GM12872 (cell line): ENCODE measurements around the gene CCSER1.

ENCODE experiments used
- CTCF ChIP-seq: IDR thresholded peaks from 3 replicates; pipeline ENCODE4 v1.5.1; 2011; ENCODE audit warnings: low read depth, mild to moderate bottlenecking, low read length, moderate library complexity; ENCODE audit not compliant: insufficient read depth

Gene CCSER1

GRCh38 chr4:91600301-91600700 lies 1473.1 kb downstream of the CCSER1 start:
- no peak for TF ChIP-seq CTCF

- TF ChIP-seq CTCF = no peak
Observed at GRCh38 chr4:91601401-91601800, 1474.2 kb downstream of the CCSER1 start.

- TF ChIP-seq CTCF = no peak
Observed at GRCh38 chr4:91611782-91612181, 1484.6 kb downstream of the CCSER1 start.

- TF ChIP-seq CTCF = no peak
Observed at GRCh38 chr4:91620952-91621351, 1493.8 kb downstream of the CCSER1 start.

- no peak for TF ChIP-seq CTCF
Observed at GRCh38 chr4:91621446-91621845, 1494.3 kb downstream of the CCSER1 start.

- no peak for TF ChIP-seq CTCF
Observed at GRCh38 chr4:91622925-91623602, 1495.9 kb downstream of the CCSER1 start.

- no peak for TF ChIP-seq CTCF
Observed at GRCh38 chr4:91630054-91630453, 1502.9 kb downstream of the CCSER1 start.
